Stimulated activated CD4-positive, alpha-beta T cell treated with anti-CD3 and anti-CD28 coated beads, TNF-alpha, amount 100 ng/mL, for 48 hours (primary cell): ENCODE data around the gene COL6A6.

ENCODE experiments used
- DNase-seq, 3 donors: peaks; one replicate each; pipeline ENCODE4 v3.0.0-alpha.2; 2020; ENCODE audit warnings: low read depth in 3 of 3

Gene COL6A6, protein sequence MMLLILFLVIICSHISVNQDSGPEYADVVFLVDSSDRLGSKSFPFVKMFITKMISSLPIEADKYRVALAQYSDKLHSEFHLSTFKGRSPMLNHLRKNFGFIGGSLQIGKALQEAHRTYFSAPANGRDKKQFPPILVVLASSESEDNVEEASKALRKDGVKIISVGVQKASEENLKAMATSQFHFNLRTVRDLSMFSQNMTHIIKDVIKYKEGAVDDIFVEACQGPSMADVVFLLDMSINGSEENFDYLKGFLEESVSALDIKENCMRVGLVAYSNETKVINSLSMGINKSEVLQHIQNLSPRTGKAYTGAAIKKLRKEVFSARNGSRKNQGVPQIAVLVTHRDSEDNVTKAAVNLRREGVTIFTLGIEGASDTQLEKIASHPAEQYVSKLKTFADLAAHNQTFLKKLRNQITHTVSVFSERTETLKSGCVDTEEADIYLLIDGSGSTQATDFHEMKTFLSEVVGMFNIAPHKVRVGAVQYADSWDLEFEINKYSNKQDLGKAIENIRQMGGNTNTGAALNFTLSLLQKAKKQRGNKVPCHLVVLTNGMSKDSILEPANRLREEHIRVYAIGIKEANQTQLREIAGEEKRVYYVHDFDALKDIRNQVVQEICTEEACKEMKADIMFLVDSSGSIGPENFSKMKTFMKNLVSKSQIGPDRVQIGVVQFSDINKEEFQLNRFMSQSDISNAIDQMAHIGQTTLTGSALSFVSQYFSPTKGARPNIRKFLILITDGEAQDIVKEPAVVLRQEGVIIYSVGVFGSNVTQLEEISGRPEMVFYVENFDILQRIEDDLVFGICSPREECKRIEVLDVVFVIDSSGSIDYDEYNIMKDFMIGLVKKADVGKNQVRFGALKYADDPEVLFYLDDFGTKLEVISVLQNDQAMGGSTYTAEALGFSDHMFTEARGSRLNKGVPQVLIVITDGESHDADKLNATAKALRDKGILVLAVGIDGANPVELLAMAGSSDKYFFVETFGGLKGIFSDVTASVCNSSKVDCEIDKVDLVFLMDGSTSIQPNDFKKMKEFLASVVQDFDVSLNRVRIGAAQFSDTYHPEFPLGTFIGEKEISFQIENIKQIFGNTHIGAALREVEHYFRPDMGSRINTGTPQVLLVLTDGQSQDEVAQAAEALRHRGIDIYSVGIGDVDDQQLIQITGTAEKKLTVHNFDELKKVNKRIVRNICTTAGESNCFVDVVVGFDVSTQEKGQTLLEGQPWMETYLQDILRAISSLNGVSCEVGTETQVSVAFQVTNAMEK (N-terminal part only)

DNA sequence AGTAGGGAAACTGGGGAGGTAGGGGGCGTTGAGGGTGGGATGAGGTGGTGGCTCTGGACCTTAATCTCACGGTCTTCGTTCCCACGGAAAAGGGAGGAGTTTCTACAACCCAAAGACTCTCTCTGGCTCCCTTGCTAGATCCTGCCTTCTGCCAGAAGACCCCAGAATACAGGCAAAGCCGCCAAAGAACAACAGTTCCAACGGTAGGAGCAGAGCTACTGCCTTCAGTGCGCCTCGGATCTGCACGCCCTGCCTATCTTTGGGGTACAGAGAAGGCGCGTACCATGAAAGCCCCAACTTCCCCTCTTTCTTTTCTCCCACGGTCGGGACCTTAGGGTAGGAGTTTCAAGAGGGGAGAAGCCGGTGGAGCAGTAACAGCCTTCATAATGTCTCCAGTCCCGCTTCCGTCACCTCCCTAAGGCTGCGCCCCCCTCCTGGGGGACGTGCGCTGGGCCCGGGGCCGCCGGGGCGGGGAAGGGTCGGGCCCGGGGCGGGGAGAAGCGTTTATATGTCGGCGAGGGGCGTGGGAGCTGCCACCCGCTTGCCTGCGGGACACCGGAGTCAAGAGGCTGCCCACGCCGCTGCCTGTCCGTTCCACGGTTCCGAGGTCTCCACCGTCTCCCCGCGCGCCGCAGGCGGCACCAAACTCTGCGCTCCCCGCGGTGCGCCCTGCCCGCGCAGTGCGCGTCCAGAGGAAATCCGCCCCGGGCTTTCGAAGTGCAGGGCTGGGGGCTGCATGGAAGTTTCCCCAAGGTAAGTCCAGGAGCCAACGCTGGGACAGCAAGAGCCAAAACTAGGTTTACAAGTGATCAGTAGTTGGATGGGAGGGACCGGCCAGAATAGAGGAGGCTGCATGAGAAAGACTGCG lies at the start of gene COL6A6:
Gene COL6A6, plus strand, starts transcription at position 533 of the 868 bp plus-strand sequence. CDS start 43,188 bp downstream, outside the sequence.
- DNase-seq = no peak

DNA sequence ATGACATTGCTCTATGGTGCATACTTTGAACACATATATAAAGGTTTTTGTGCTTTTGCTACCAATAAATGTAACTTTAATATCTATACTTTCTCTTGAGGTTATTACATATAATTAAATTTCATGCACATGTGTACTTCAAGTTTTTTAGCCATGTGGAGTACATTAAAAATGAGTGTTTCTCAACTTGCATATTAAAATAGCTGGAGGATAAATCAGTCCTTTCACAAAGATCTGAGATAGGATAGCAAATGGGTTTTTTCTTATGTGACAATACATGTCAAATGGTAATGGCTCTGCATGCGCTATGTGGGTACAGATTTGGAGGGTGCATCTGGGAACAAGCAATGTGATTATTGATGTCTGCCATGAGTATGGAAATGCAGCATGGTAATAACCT lies 48.7 kb upstream of the COL6A6 start:
- DNase-seq = no peak

DNA sequence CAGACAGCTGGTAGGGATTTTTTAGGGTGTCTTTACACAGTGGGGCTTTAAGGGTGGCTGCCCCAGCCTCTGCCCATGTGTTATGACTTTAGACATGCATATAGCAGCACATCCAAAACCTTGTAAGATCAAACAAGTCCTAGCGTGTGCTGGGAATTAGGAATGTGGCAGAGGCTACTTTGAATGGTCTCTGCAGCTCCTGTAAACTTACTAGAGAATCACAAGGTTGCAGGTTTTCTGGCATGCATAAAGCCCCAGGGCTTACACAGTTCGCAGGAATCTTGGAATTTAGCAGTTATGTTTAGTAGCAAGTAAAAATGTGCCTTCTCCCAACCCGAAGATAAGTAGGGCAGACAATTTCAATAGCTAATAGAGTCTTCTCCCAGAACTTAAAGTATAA lies 46.9 kb upstream of the COL6A6 start:
- no peak for DNase-seq

DNA sequence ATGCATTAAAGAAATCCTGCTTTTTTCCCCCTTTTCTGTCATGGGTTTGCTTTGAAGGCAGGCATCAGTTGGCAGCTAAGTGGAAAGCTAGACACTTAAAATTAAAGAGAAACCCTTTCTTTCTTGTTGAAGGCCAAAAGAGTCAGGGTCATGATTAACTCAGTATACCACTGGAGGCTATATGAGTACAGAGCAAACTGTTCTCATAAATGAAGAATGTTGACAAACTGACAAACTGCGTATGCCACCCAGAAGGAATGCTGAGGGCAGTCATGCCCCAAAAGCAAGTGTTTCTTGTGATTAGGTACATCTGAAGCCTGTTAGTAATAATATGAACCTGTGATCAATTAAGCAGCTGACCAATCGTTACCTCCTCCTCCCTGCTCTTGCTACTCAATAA lies 43.6 kb upstream of the COL6A6 start:
- DNase-seq = no peak

DNA sequence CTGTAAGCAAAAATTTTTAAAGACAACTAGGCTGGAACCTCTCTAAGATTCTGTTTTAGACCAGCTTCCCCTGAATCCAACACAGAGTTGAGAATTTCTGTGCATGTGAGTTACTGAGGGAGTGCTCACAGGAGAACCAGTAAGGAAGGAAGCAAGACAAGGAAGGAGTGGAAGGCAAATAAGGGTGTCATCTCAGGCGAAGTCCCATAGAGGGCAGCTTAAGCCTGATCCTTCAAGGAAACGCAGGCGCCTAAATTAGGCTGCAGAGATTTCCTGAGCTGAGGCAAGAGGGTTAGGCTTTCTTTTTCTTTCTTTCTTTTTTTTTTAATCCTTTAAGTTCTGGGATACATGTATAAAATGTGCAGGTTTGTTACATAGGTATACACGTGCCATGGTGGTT lies 36.2 kb upstream of the COL6A6 start:
- DNase-seq = no peak

DNA sequence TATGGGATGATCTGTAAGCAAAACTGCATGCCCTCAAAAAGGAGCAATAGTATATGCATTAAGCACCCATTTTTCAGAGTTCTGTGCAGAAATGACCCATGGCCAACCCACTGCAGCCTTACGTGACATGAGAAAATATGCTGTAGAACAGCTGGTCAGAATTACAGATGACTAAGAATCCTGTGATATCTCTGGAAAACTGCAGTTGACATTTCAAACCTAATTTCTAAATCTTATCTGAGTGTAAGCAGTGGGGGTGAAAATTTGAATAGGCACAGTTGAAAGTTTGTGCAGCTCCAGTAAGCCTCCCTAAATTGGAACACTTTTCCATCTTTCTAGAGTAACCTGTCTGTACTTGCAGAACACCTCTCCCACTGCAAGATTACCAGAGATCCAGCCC lies 28.7 kb upstream of the COL6A6 start:
- no peak for DNase-seq

DNA sequence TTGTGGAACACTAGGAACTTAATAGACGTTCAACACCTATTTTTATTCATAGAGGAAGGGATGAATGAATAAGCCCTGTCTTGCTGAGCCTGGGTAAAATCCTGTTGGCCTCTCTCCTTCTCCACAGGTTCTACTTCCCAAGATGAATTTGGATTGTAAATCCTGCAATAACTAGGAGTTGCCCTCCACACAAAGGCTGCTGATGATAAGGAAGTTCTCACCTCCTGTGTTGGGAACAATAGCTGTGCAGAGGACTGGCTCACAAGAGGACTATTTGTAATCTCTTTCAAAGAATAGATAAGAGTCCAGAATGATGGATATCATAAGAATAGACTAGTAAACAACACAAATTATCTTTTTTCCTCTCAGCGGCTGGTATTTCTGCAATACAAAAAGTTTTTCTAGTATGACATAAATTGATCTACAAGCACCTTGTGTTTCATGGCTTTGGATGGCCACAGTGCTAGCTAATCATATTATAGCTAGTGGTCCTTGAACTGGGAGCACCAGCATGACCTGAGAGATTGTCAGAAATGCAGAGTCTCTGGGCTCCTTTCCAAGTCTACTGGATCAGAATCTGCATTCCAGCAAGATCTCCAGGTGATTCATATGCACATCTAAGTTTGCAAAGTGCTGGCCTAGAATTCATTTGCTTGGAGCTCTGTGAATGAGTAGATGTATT lies 28.1 kb upstream of the COL6A6 start:
- DNase-seq = no peak

DNA sequence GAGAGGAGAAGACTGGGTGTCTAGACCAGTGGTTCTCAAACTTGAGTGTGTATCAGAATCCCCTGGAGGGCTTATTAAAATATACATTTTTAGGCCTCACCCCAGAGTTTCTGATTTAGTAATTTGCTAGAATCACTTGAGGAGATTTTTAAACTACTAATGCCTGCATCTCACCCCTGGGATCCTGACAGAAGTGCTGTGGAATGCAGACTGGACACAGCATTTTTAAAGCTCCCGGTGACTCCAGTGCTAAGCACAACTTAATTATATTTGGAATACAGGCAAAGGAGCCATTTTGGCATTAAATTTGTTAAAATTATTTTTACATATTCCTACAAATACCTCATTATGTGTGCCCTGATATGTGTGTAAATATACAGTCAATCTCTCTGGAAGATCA lies 26.7 kb upstream of the COL6A6 start:
- DNase-seq = no peak

DNA sequence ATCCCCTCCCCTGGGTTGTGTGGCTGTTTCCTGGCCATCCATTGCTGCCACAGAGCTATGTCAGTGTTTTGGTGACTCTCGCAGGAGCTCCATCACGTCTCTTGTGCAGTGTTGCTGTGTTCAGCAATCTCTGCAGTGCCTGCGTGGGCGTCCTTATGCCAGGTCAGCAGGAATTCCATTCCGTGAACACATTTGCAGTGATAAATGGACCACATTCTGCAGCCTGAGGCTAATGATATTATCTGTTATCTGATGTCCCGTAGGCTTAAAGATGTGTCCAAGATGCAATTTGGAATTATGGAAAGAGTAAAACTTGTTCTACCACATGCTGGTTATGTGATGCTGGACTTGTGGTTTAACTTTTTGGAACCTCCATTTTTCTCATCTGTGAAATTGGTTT lies 25.5 kb upstream of the COL6A6 start:
- no peak for DNase-seq

DNA sequence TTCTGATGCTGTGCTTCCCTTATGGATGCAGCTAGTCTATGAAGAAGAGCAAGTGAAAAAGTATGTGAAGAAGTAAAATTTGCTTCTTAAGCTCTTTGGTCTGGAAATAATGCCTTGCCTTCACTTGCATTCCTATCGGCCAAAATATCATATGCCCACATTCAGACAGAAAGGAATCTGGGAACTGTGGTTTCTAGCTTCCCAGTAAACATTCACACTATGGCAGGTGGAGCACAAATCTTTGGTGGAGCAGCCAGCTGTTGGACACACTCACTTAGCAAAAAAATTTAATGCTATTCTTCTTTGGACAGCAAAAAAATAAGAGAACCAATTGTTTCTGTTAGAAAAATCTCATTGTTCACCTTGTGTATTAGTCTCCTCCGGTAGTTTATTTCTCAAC lies 12.3 kb upstream of the COL6A6 start:
- no peak for DNase-seq

DNA sequence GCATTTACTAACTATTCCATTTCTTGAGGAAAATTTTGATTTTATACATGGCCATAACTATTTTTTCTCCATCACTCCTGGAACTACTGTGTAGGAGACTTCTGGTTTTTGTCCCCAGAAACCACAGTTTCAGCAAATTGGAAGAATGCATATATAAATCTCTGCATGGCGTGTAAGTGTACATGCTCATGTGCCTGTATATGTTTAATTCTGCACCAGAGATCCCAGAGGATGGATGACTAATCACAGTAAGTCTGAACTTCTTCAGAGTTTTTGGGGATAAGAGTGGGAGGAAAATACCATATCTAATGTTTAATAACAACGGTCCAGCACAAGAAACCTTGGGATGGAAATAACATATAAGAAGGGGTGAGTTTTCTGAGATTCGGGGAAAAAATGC lies 10.9 kb upstream of the COL6A6 start:
- no peak for DNase-seq

DNA sequence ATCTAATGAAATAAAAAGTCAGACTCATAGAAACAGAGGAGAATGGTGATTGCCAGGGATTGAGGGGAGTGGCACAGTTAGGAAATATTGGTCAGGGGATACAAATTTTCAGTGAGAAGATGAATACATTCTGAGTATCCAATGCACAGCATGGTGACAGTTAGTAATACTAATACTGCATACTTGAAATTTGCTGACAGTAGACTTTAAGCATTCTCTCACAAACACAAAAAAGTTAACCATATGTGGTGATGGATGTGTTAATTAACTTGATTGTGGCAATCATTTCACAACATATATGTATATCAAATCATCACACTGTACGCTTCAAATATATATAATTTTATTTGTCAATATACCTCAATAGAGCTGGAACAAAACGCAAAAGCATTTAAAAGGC lies 9.2 kb upstream of the COL6A6 start:
- DNase-seq = no peak

DNA sequence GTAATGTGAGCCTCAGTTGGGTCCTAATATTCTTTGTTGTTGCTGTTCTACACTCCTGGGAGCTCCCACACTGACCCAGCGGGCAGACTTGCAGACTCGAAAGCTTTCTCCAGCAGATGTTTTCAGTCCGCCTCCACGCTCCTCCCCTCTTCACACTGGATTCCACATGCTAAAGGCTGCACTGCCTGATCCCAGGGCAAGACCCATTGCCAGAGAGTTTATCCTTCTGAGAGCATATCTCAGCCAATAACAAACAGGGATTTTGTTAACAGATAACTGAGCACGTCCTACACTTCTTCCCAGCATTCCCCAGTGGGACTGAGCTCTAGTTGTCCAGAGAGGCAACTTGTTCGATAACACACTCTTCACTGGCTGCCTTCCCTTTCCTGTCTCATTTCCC lies 8.0 kb upstream of the COL6A6 start:
- DNase-seq = no peak

DNA sequence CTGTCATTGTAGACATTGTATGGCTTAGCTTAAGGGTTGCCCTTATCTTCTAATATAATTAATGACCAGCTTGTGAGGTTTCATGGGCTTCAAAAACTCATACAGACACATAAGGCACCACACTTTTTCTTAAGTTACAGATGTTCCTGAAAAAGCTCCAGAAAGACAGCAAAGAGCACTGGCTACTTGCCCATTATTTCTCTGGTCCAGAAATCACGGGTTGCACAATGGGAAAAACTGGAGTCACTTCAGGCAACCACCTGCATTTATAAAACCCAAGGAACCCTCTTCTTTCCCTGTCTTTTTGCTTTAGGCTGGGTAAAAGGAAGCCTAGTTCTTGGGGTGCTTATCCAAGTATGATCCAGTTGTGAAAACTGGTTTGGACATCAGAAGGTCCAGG lies 2.3 kb upstream of the COL6A6 start:
- no peak for DNase-seq

DNA sequence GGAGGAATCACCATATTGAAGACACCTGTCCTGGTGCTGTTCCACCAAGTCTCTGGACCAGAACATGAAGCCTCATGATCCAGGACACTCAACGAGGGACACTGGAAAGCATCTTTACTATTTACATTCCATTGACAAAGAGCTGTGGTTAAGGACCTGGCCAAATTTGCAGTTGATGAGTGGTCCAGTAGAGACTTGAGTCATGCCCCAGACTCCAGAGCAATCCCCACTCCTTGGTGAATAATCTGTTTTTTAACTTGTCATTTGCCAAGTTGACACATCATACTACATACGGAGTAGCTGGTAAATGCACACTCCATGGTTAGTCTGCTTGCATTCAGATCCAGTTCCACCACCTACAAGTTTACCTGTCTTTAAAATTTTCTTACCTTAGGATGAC lies 1.2 kb upstream of the COL6A6 start:
- DNase-seq = no peak

DNA sequence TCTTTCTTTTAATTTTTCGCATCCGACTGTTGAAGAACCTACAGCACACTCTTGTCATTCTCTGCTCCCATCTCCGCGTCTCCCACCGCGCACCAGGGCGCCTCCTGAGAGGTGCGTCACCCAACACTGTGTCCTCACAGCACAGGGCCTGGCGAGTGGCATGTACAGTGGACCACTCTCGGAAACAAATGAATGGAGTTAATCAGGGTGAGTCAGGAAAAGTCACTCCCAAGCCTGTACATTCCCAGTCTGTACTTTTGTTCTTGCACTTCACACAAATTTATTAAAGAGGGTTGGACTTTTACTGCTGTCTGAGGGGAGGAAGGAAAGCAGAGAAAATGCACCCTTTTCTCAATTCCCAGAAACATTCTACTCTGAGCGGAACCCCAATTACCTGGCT lies 625 bp downstream of the COL6A6 start:
- no peak for DNase-seq

DNA sequence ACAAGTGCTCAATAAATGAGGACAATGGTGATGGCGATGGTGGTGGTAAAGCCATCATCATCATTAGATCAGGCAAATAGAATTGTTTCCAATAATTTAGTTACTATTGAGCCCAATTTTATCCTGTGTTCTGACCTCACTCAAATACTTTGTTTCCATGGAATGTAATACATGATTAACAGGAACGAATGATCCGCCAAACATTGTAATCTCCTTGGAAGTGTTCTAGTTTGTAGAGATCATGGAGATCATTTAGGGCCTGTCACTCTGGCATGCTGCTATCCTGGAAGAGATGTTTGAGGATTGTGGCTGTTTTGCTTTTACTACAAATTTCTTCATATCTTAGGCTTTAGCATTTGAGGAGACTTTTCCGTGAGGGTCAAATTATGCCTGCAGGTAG lies 2.8 kb downstream of the COL6A6 start:
- DNase-seq = no peak

DNA sequence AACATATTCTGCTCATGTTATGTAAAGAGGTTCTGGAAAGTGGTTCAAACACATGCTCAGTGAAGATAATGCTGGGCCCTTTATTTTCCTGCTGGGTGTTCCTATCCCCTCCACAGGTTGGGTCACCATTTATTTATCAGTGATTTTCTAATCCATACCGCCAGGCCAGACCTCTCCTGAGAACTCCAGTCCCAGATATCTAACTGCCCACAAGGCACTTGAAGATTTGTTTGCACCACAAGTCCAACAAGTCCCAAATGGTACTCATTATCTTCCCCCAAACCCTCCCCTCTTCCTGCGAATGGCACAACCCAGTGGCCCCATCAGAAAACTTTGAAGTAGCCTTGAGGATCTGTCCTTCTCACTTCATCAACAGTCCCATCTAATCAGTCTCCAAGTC lies 5.4 kb downstream of the COL6A6 start:
- no peak for DNase-seq

DNA sequence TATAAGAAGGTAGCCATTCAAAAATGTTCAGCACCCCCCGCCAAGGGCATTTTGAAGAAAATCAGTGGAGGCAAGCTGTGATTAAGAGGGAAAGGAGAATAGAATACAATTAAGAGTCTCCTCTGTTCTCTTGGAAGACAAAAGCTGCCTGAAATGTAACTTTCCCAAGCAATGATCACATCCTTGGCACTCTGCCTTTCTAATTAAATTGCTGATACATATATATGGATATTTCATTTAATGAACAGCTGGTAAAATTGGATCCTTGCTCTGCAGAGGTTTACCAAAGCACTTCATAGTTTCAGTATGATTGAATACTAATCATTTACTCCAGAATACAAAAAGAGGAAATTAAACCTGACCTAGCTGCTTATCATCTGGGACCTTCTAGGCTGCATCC lies 10.4 kb downstream of the COL6A6 start:
- no peak for DNase-seq

DNA sequence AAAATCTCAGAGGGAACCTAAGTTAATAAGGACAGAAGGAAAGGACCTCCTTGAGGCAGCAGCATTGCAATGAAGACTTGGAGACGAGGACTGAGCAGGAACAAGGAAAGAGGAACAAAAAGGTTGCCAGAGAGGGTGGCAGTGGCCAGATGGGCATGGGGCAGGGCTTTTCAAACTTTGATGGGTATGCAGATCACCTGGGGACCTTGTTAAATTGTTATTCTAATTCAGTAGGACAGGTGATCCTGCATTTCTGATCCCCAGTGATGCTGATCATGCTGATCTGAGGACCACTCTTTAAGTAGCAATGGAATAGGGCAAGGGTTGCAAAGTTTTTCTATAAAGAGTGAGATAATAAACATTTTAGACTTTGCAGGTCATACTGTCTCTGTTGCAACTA lies 11.1 kb downstream of the COL6A6 start:
- DNase-seq = no peak
